IMR-90 (cell line): ENCODE data around the gene TCOF1. TPM values are rescaled to one million over a fixed set of nuclear protein-coding genes. Genes with fewer than 3 reads are reported as not detected.

Experiments used
- ATAC-seq: fragments of 200-7000 bp; cut with Tn5 transposase; 2 replicates; pipeline ENCODE4 v1.9.1; 2020; ENCODE audit warnings: low read depth, mild to moderate bottlenecking, moderate library complexity
- BruUV-seq: library from RNA; stranded (reverse); fragments of 400-500 nt; replicated peaks from 2 replicates; lab custom pipeline; 2021; lab: Mats Ljungman, UMichigan
- CTCF ChIA-PET: fragments of 300-600 bp; formaldehyde crosslinking; extraction: SDS; loops from one replicate; lab custom pipeline; 2021; ENCODE audit warnings: antibody characterized with exemption; lab: Yijun Ruan, JAX
- POLR2A ChIA-PET: fragments of 300-600 bp; sonication (Branson Sonifier 250); formaldehyde crosslinking; loops from one replicate; lab custom pipeline; 2022; ENCODE audit warnings: antibody characterized with exemption; ENCODE audit not compliant: unreplicated experiment; lab: Charles Lee
- DNase-seq: peaks from one replicate; pipeline ENCODE4 v3.0.0; 2013
- H2AFZ ChIP-seq: replicated peaks from 2 replicates; pipeline ENCODE3; 2013; ENCODE audit warnings: low read length, mild to moderate bottlenecking; ENCODE audit not compliant: poor library complexity
- H2AK5ac ChIP-seq: 2 replicates; pipeline ENCODE4 v1.6.1; 2013; ENCODE audit warnings: low read depth, low read length, inconsistent platforms
- H2AK9ac ChIP-seq: replicated peaks from 2 replicates; pipeline ENCODE3; 2013; ENCODE audit warnings: mild to moderate bottlenecking, low read depth, low read length, moderate library complexity; ENCODE audit not compliant: poor library complexity
- H2BK120ac ChIP-seq: 2 replicates; pipeline ENCODE4 v1.6.1; 2013; ENCODE audit warnings: low read depth, low read length, inconsistent platforms
- H2BK15ac ChIP-seq: 3 replicates; pipeline ENCODE4 v1.6.1; 2013; ENCODE audit warnings: low read depth, low read length, inconsistent platforms
- H2BK20ac ChIP-seq: 2 replicates; pipeline ENCODE4 v1.6.1; 2013; ENCODE audit warnings: low read depth, mild to moderate bottlenecking, inconsistent platforms, low read length, moderate library complexity
- H2BK5ac ChIP-seq: 2 replicates; pipeline ENCODE4 v1.6.1; 2013; ENCODE audit warnings: mild to moderate bottlenecking, low read depth, low read length, inconsistent platforms; ENCODE audit not compliant: poor library complexity, severe bottlenecking
- H3K14ac ChIP-seq: replicated peaks from 2 replicates; pipeline ENCODE4 v1.6.1; 2013; ENCODE audit warnings: low read depth, low read length, inconsistent platforms
- H3K18ac ChIP-seq: 2 replicates; pipeline ENCODE4 v1.6.1; 2013; ENCODE audit warnings: low read depth, low read length, control low read depth
- H3K23ac ChIP-seq: 2 replicates; pipeline ENCODE4 v1.6.1; 2013; ENCODE audit warnings: low read depth, low read length, inconsistent platforms
- H3K27ac ChIP-seq: 2 replicates; pipeline ENCODE4 v1.5.1; 2013; ENCODE audit warnings: mild to moderate bottlenecking, control low read depth, low read length; ENCODE audit not compliant: insufficient read depth
- H3K27me3 ChIP-seq: 2 replicates; pipeline ENCODE4 v1.6.1; 2013; ENCODE audit warnings: low read length; ENCODE audit not compliant: control insufficient read depth, insufficient read depth
- H3K36me3 ChIP-seq: 2 replicates; pipeline ENCODE4 v1.6.1; 2013; ENCODE audit warnings: low read length, mixed read lengths; ENCODE audit not compliant: control insufficient read depth, insufficient read depth
- H3K4ac ChIP-seq: 2 replicates; pipeline ENCODE4 v1.6.1; 2013; ENCODE audit warnings: low read depth, low read length, inconsistent platforms
- H3K4me1 ChIP-seq: 2 replicates; pipeline ENCODE4 v1.6.1; 2013; ENCODE audit warnings: low read length, mixed read lengths; ENCODE audit not compliant: control insufficient read depth, insufficient read depth
- H3K4me2 ChIP-seq: 2 replicates; pipeline ENCODE4 v1.6.1; 2013; ENCODE audit warnings: low read depth, mild to moderate bottlenecking, control low read depth, low read length, moderate library complexity
- H3K4me3 ChIP-seq: 2 replicates; pipeline ENCODE4 v1.5.1; 2013; ENCODE audit warnings: low read depth, mild to moderate bottlenecking, control low read depth, low read length, moderate library complexity; ENCODE audit not compliant: insufficient read depth
- H3K56ac ChIP-seq: 2 replicates; pipeline ENCODE4 v1.6.1; 2013; ENCODE audit warnings: low read length, inconsistent platforms; ENCODE audit not compliant: insufficient read depth; ENCODE audit errors: extremely low read depth
- H3K79me1 ChIP-seq, 2 experiments: 2 replicates each; pipeline ENCODE4 v1.6.1; 2013; ENCODE audit warnings: low read length in 2 of 2, inconsistent platforms in 1 of 2, low read depth in 1 of 2
- H3K9ac ChIP-seq: 2 replicates; pipeline ENCODE4 v1.6.1; 2013; ENCODE audit warnings: low read depth, low read length, control low read depth
- H3K9me1 ChIP-seq: 2 replicates; pipeline ENCODE4 v1.6.1; 2013; ENCODE audit warnings: low read length, inconsistent platforms; ENCODE audit not compliant: insufficient read depth
- H3K9me3 ChIP-seq: 2 replicates; pipeline ENCODE4 v1.6.1; 2013; ENCODE audit warnings: low read length; ENCODE audit not compliant: control insufficient read depth, insufficient read depth
- H4K20me1 ChIP-seq: 2 replicates; pipeline ENCODE4 v1.6.1; 2013; ENCODE audit warnings: low read length, inconsistent platforms; ENCODE audit not compliant: insufficient read depth
- H4K5ac ChIP-seq: 2 replicates; pipeline ENCODE4 v1.6.1; 2013; ENCODE audit warnings: mild to moderate bottlenecking, low read depth, low read length, control low read depth
- H4K8ac ChIP-seq, 2 experiments: 2 replicates each; pipeline ENCODE4 v1.6.1; 2013; ENCODE audit warnings: low read depth in 2 of 2, low read length in 2 of 2, control low read depth in 1 of 2, inconsistent platforms in 1 of 2
- H4K91ac ChIP-seq: 2 replicates; pipeline ENCODE4 v1.6.1; 2013; ENCODE audit warnings: low read depth, low read length, inconsistent platforms; ENCODE audit not compliant: insufficient read depth
- BHLHE40 ChIP-seq: fragments of 150-350 bp; IDR thresholded peaks from 2 replicates; pipeline ENCODE4 v1.6.1; 2016; ENCODE audit warnings: mild to moderate bottlenecking, low read depth, low read length
- CEBPB ChIP-seq: IDR thresholded peaks from 2 replicates; pipeline ENCODE4 v1.6.1; 2012; ENCODE audit warnings: low read depth, low read length, improper control_type of control experiment
- CHD1 ChIP-seq: IDR thresholded peaks from 2 replicates; pipeline ENCODE4 v1.6.1; 2012; ENCODE audit warnings: low read depth, low read length, improper control_type of control experiment
- ELK1 ChIP-seq: fragments of 150-350 bp; IDR thresholded peaks from 2 replicates; pipeline ENCODE4 v1.6.1; 2016; ENCODE audit warnings: low read depth, mild to moderate bottlenecking, low read length, moderate library complexity, borderline replicate concordance
- FOS ChIP-seq: fragments of 150-350 bp; IDR thresholded peaks from 2 replicates; pipeline ENCODE4 v1.6.1; 2016; ENCODE audit warnings: low read depth, low read length
- MAZ ChIP-seq: IDR thresholded peaks from 2 replicates; pipeline ENCODE4 v1.6.1; 2012; ENCODE audit warnings: low read depth, mild to moderate bottlenecking, low read length, improper control_type of control experiment, moderate library complexity, borderline replicate concordance
- MXI1 ChIP-seq: IDR thresholded peaks from 2 replicates; pipeline ENCODE4 v1.6.1; 2012; ENCODE audit warnings: low read depth, mild to moderate bottlenecking, low read length, moderate library complexity, borderline replicate concordance
- NFE2L2 ChIP-seq: fragments of 150-350 bp; IDR thresholded peaks from 2 replicates; pipeline ENCODE4 v1.6.1; 2016; ENCODE audit warnings: low read depth, mild to moderate bottlenecking, low read length
- POLR2A ChIP-seq: IDR thresholded peaks from 2 replicates; pipeline ENCODE4 v1.6.1; 2012; ENCODE audit warnings: mild to moderate bottlenecking, low read depth, low read length
- RAD21 ChIP-seq: IDR thresholded peaks from 2 replicates; pipeline ENCODE4 v1.6.1; 2012; ENCODE audit warnings: low read length, improper control_type of control experiment
- RCOR1 ChIP-seq: IDR thresholded peaks from 2 replicates; pipeline ENCODE4 v1.6.1; 2012; ENCODE audit warnings: mild to moderate bottlenecking, low read length, improper control_type of control experiment; ENCODE audit not compliant: insufficient replicate concordance
- SMC3 ChIP-seq: fragments of 150-350 bp; IDR thresholded peaks from 2 replicates; pipeline ENCODE4 v1.6.1; 2016; ENCODE audit warnings: low read depth, mild to moderate bottlenecking, antibody characterized with exemption, low read length, moderate library complexity
- USF2 ChIP-seq: fragments of 150-350 bp; IDR thresholded peaks from 2 replicates; pipeline ENCODE4 v1.6.1; 2017; ENCODE audit warnings: mild to moderate bottlenecking, antibody characterized with exemption, low read length, low read depth
- WGBS, 2 experiments: methylation state at CpG; one replicate each; pipeline versions ENCODE4 v1.1.5 to v1.1.7; 2013; ENCODE audit warnings: missing lambda C conversion rate in 2 of 2; ENCODE audit not compliant: insufficient read length in 1 of 2; ENCODE audit errors: extremely low coverage in 2 of 2; 5-methylcytosine and 5-hydroxymethylcytosine counted together
- dilution Hi-C: fragments of 300-500 bp; cut with HindIII; formaldehyde crosslinking; loops from one replicate; pipeline ENCODE4 v1.14.3; 2018; ENCODE audit warnings: low sequenced_read_pairs; ENCODE audit not compliant: unreplicated experiment
- in situ Hi-C: fragments of 300-500 bp; cut with MboI; formaldehyde crosslinking; loops from 3 replicates; pipeline ENCODE4 v1.14.3; 2019; ENCODE audit warnings: low sequenced_read_pairs, inconsistent platforms, mixed read lengths
- intact Hi-C: fragments of 100-400 bp; cut with micrococcal nuclease; formaldehyde crosslinking; loops from 2 replicates; pipeline ENCODE4 v1.10.0; 2022
- polyA plus RNA-seq, 3 experiments: library from polyadenylated mRNA; depleted of rRNA; stranded (reverse); fragments of >200 nt; gene quantifications; 2 replicates each; pipeline ENCODE4 v1.2.3, GENCODE V29; 2012; ENCODE audit warnings: low replicate concordance in 1 of 3
- total RNA-seq: library from RNA; depleted of rRNA; stranded (reverse); fragments of >200 nt; gene quantifications from 2 replicates; pipeline ENCODE4 v1.2.3, GENCODE V29; 2012

Gene TCOF1
- total and polyA plus RNA-seq, 2 of the 4 experiments (the other 2 are of a cell fraction) = 18.2 to 19.7 TPM

GRCh38 chr5:150404941-150405816 is 47.7 kb downstream of the TCOF1 start (continued):
- no peak for TF ChIP-seq BHLHE40

GRCh38 chr5:150406103-150406722 is 48.7 kb downstream of the TCOF1 start:
- H3K9ac ChIP-seq = no peak overlapping the region
- BruUV-seq = no TSS peak
- H3K14ac ChIP-seq = no peak overlapping the region
- WGBS, 2 experiments = 43% methylated on average over 1 of the region's 4 CpGs; no CpG with 5 or more reads in 1 of the 2 experiments
- H4K8ac ChIP-seq = no peak overlapping the region
- ATAC-seq (no peak), DNase-seq (no peak)
- H4K20me1 ChIP-seq = no peaks in the 10 kb centered on the region
- no peak overlapping the region for H2AK5ac ChIP-seq
- no peak overlapping the region for H2BK15ac ChIP-seq
- H2AFZ ChIP-seq = no peak overlapping the region
- no peak overlapping the region; the same call in 1 of the 2 replicates for H3K23ac ChIP-seq
- no peak overlapping the region for H3K56ac ChIP-seq
- peaks cover 4% of the 10 kb centered on the region; the same call in 1 of the 2 replicates for H3K36me3 ChIP-seq
- H3K4me1 ChIP-seq = no peaks in the 10 kb centered on the region
- no peak overlapping the region for H3K4me3 ChIP-seq
- dilution Hi-C loops (no loop called here), in situ Hi-C loops (no loop called here), intact Hi-C loops (no loop called here)
- no peak overlapping the region for H2BK5ac ChIP-seq
- CTCF ChIA-PET = no interaction called here
- H4K5ac ChIP-seq = no peak overlapping the region
- no peak overlapping the region for H3K4me2 ChIP-seq
- H2AK9ac ChIP-seq = no peak overlapping the region
- H3K18ac ChIP-seq = no peak overlapping the region
- H3K4ac ChIP-seq = no peak overlapping the region
- no peaks in the 10 kb centered on the region for H3K9me3 ChIP-seq
- H2BK20ac ChIP-seq = no peak overlapping the region
- H2BK120ac ChIP-seq = no peak overlapping the region
- H3K27me3 ChIP-seq = no peaks in the 10 kb centered on the region
- H3K27ac ChIP-seq = no peak overlapping the region
- POLR2A ChIA-PET = interaction anchor here (0.6 kb wide), 1 partner anchor 1277 kb away, joined by 3 read pairs; no protein-coding TSS in a partner anchor
- no peak overlapping the region for H4K91ac ChIP-seq
- H3K9me1 ChIP-seq = peaks cover 16% of the 10 kb centered on the region
- no peaks in the 10 kb centered on the region for H3K79me1 ChIP-seq
- no peak for TF ChIP-seq ELK1
- TF ChIP-seq RCOR1 = no peak
- no peak for TF ChIP-seq USF2
- no peak for TF ChIP-seq NFE2L2
- no peak for TF ChIP-seq BHLHE40
- no peak for TF ChIP-seq MAZ
- no peak for TF ChIP-seq RAD21
- no peak for TF ChIP-seq FOS
- no peak for TF ChIP-seq SMC3
- TF ChIP-seq CHD1 = no peak
- TF ChIP-seq MXI1 = no peak
- no peak for TF ChIP-seq CEBPB
- no peak for TF ChIP-seq POLR2A
